Ovary (tissue), 9 donors: ENCODE results near the gene EMX2. TPM values are rescaled to one million over a fixed set of nuclear protein-coding genes. Genes with fewer than 3 reads are reported as not detected.

Experiments
- DNase-seq, 5 donors: peaks; one replicate each; pipeline ENCODE4 v3.0.0-alpha.2; 2019 to 2020
- H3K27ac ChIP-seq, 2 donors: fragments of 200-600 bp; one replicate each; pipeline versions ENCODE4 v1.5.1 to v1.8.0; 2019 to 2022
- H3K27me3 ChIP-seq: fragments of 200-600 bp; one replicate; pipeline ENCODE4 v1.8.0; 2022
- H3K36me3 ChIP-seq: fragments of 200-600 bp; sonication (generic); one replicate; pipeline ENCODE4 v1.5.1; 2019
- H3K4me1 ChIP-seq: one replicate; pipeline ENCODE4 v1.8.1; 2013; ENCODE audit warnings: mild to moderate bottlenecking, moderate library complexity; ENCODE audit not compliant: insufficient read depth
- H3K4me3 ChIP-seq: fragments of 200-600 bp; sonication (generic); one replicate; pipeline ENCODE4 v1.5.1; 2017
- H3K9me3 ChIP-seq, 2 donors: fragments of 200-600 bp in 1 of 2; sonication (generic) in 1 of 2; one replicate each; pipeline versions ENCODE4 v1.5.1 to v1.8.1; 2013 to 2019; ENCODE audit warnings: mild to moderate bottlenecking in 1 of 2, moderate library complexity in 1 of 2
- CTCF ChIP-seq, 3 donors: fragments of 450-650 bp in 2 of 3; fragments of 200-600 bp in 1 of 3; IDR thresholded peaks; one replicate each; pipeline versions ENCODE4 v1.5.1 to v1.8.0; 2016 to 2022; ENCODE audit warnings: antibody characterized with exemption in 3 of 3, mild to moderate bottlenecking in 1 of 3
- EP300 ChIP-seq: sonication (generic); formaldehyde crosslinking; IDR thresholded peaks from one replicate; pipeline ENCODE4 v1.6.1; 2017; ENCODE audit warnings: antibody characterized with exemption
- POLR2A ChIP-seq: fragments of 450-650 bp; IDR thresholded peaks from one replicate; pipeline ENCODE4 v1.6.1; 2017; ENCODE audit warnings: antibody characterized with exemption, mild to moderate bottlenecking, moderate library complexity
- WGBS, 3 donors: extraction: QIAGEN DNeasy Blood & Tissue Kit in 1 of 3; methylation state at CpG; one replicate each; pipeline versions ENCODE4 v1.1.5 to v1.1.7; 2013 to 2017; 5-methylcytosine and 5-hydroxymethylcytosine counted together
- intact Hi-C, 4 donors: fragments of 100-400 bp; cut with DNase I; formaldehyde crosslinking; loops; one replicate each; pipeline versions ENCODE4 v1.11.0 to v1.15.1; 2022 to 2023
- polyA plus RNA-seq, 2 donors: library from polyadenylated mRNA; stranded (reverse); fragments of 200-250 nt in 1 of 2; fragments of 350-450 nt in 1 of 2; fragmentation: Illumina TruSeq in 1 of 2; extraction: RNeasy Lipid Tissue Mini Kit (QIAGEN cat#74804) in 1 of 2; gene quantifications; one replicate each; pipeline ENCODE4 v1.2.3, GENCODE V29; 2013 to 2014
- total RNA-seq, 7 donors: library from RNA; depleted of rRNA in 2 of 7; stranded (reverse); fragments of >200 nt in 2 of 7; fragmentation: NEBNext Ultra II Directional in 3 of 7; extraction: Animal tissue kit (Norgen Biotek cat#: 25700) in 3 of 7; gene quantifications; one replicate each; pipeline versions ENCODE4 v1.1.0 to v1.2.4, GENCODE V29; 2016 to 2023
- donor health status: DM: no; HTN: no; CAD: no; lungs with moderate emphysema.
- donor health status: DM: no; HTN: no; CAD: no.
- donor health status: Bipolar disorder and iron deficiency.
- donor health status: DM: yes; HTN: yes; CAD: no.
- donor health status: DM: no; HTN: no; CAD: no.
- donor health status: DM: yes; HTN: yes; CAD: no.

Gene EMX2
- total and polyA plus RNA-seq, 9 donors, result 7.3 to 62.1 (median 14.4) TPM

- 86 to 94% (median 92%) methylated on average over 2 of the region's 2 CpGs for WGBS, 3 donors
- no peaks in the 10 kb centered on the region for H3K27me3 ChIP-seq
These were observed 18.4 kb downstream of the EMX2 start for GRCh38 chr10:117560942-117561341.

DNA sequence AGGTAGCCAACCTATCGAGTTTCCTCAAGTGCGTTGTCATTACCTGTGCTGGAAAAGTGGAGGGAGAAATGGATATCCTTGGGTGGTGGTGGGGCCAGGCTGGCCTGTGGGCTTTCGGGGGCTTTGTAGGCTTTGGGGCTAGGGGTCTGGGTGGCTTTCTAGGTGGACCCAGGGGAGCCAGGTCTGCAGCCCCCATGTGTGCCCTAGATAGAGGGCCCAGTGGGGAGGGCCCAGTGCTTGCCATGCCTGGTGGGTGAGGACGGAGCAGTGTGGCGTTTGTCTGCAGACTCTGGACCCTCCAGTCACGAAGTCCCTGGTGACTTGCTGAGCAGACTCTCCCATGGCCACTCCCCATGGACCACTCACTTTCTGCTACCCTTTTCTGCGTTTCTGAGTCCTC lies 19.7 kb downstream of the EMX2 start:
- Histone ChIP-seq H3K4me1 (no peaks in the 10 kb centered on the region), H3K27ac (no peak overlapping the region), H3K4me3 (no peak overlapping the region), H3K9me3 (no peaks in the 10 kb centered on the region), H3K27me3 (no peaks in the 10 kb centered on the region), H3K36me3 (no peaks in the 10 kb centered on the region)
- no peak for DNase-seq
- 92 to 97% (median 95%) methylated on average over 7 of the region's 7 CpGs for WGBS, 3 donors
- intact Hi-C loops, result no loop called here
- TF ChIP-seq EP300 (no peak), CTCF (IDR thresholded peaks at IDR 0.05) (no peak), POLR2A (no peak)

More at GRCh38 chr10:117560942-117561341, 18.4 kb downstream of the EMX2 start:
- TF ChIP-seq CTCF (IDR thresholded peaks at IDR 0.05), result no peak
- Histone ChIP-seq H3K4me1 (no peaks in the 10 kb centered on the region), H3K36me3 (no peaks in the 10 kb centered on the region), H3K9me3 (no peaks in the 10 kb centered on the region), H3K27ac (no peak overlapping the region), H3K4me3 (no peak overlapping the region)
- intact Hi-C loops, result no loop called here
- no peak for DNase-seq

GRCh38 chr10:117562896-117563737 lies 20.6 kb downstream of the EMX2 start:
- Histone ChIP-seq H3K9me3 (no peaks in the 10 kb centered on the region), H3K4me1 (no peaks in the 10 kb centered on the region), H3K27ac (no peak overlapping the region), H3K36me3 (no peaks in the 10 kb centered on the region), H3K4me3 (no peak overlapping the region), H3K27me3 (no peaks in the 10 kb centered on the region)
- intact Hi-C loops, result no loop called here
- WGBS, 3 donors, result 78 to 82% (median 78%) methylated on average over 9 of the region's 9 CpGs
- TF ChIP-seq EP300 (no peak), CTCF (IDR thresholded peaks at IDR 0.05) (no peak), POLR2A (no peak)
- DNase-seq, result no peak

GRCh38 chr10:117563780-117564179 lies 21.2 kb downstream of the EMX2 start:
- H3K36me3 ChIP-seq, result no peaks in the 10 kb centered on the region
- H3K27me3 ChIP-seq, result no peaks in the 10 kb centered on the region
- H3K4me3 ChIP-seq, result no peak overlapping the region
- no peak for TF ChIP-seq CTCF (IDR thresholded peaks at IDR 0.05)
- no peak overlapping the region for H3K27ac ChIP-seq
- H3K4me1 ChIP-seq, result no peaks in the 10 kb centered on the region
- 87 to 90% (median 88%) methylated on average over 10 of the region's 10 CpGs for WGBS, 3 donors
- DNase-seq, result no peak
- intact Hi-C loops, result no loop called here
- no peaks in the 10 kb centered on the region for H3K9me3 ChIP-seq
